ENCODE measurements around the gene CDH24.
A peak's percentile ranks its signal among the peaks of the same experiment; 100 is the strongest.

DNA sequence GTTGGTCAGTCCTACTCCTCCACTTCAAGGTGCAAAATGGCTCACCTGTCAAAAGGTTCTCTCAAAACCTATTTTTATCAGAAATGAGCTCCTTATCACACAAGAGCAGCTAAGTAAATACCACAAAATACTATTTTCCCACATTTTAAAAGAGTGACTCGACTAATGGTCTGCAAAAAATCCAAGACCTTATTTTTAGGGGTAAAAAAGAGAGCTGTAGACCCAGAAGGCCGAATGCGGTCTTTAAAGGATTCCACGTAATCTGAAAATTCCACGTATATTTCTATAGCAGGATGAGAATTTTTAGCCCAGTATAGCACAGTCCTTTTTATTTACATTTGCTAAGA is 51.2 kb downstream of the CDH24 start:
- TF ChIP-seq EZH2 (IDR thresholded peaks at IDR 0.05; ENCODE audit: borderline replicate concordance, low read depth, low read length, severe bottlenecking) (no peak), CTCF (IDR thresholded peaks at IDR 0.05; ENCODE audit: extremely low read depth in 1 of 2, insufficient read depth in 1 of 2, low read depth in 1 of 2, low read length in 2 of 2) (no peak), POLR2A (IDR thresholded peaks at IDR 0.05; ENCODE audit: low read depth, low read length) (no peak), MAX (IDR thresholded peaks at IDR 0.05; ENCODE audit: insufficient read depth, insufficient read length) (no peak), POLR2AphosphoS5 (IDR thresholded peaks at IDR 0.05; ENCODE audit: insufficient read depth, low read depth, low read length) (no peak), JUN (IDR thresholded peaks at IDR 0.05; ENCODE audit: borderline replicate concordance, insufficient read depth, insufficient read length, low read depth) (no peak), GATA2 (IDR thresholded peaks at IDR 0.05; ENCODE audit: insufficient read depth, insufficient read length, low read depth, low read length) (peak; percentile 7)
